ENCODE data around the gene FNDC3B.

The FNDC3B gene

GRCh38 chr3:172442606-172443005 lies 403.2 kb downstream of the FNDC3B start:
- H3K27ac Mint-ChIP-seq: no peak overlapping the region
- no peaks in the 10 kb centered on the region for H3K9me3 Mint-ChIP-seq
- H3K27me3 Mint-ChIP-seq: peaks cover 51% of the 10 kb centered on the region
- no peaks in the 10 kb centered on the region for H3K36me3 Mint-ChIP-seq
- H3K4me1 Mint-ChIP-seq: peaks cover 11% of the 10 kb centered on the region
- H3K4me3 Mint-ChIP-seq: no peak overlapping the region

- no peaks in the 10 kb centered on the region for H3K36me3 Mint-ChIP-seq
- no peak overlapping the region for H3K4me3 Mint-ChIP-seq
- H3K4me1 Mint-ChIP-seq: peaks cover 29% of the 10 kb centered on the region
- no peaks in the 10 kb centered on the region for H3K9me3 Mint-ChIP-seq
- H3K27me3 Mint-ChIP-seq: peaks cover 61% of the 10 kb centered on the region
- H3K27ac Mint-ChIP-seq: no peak overlapping the region
Measured at GRCh38 chr3:172444821-172445220, 405.4 kb downstream of the FNDC3B start.

- H3K4me1 Mint-ChIP-seq: peaks cover 29% of the 10 kb centered on the region
- peaks cover 60% of the 10 kb centered on the region for H3K27me3 Mint-ChIP-seq
- H3K4me3 Mint-ChIP-seq: no peak overlapping the region
- H3K9me3 Mint-ChIP-seq: no peaks in the 10 kb centered on the region
- H3K36me3 Mint-ChIP-seq: peaks cover 1% of the 10 kb centered on the region
- H3K27ac Mint-ChIP-seq: no peak overlapping the region
Measured at GRCh38 chr3:172446198-172446597, 406.8 kb downstream of the FNDC3B start.

DNA sequence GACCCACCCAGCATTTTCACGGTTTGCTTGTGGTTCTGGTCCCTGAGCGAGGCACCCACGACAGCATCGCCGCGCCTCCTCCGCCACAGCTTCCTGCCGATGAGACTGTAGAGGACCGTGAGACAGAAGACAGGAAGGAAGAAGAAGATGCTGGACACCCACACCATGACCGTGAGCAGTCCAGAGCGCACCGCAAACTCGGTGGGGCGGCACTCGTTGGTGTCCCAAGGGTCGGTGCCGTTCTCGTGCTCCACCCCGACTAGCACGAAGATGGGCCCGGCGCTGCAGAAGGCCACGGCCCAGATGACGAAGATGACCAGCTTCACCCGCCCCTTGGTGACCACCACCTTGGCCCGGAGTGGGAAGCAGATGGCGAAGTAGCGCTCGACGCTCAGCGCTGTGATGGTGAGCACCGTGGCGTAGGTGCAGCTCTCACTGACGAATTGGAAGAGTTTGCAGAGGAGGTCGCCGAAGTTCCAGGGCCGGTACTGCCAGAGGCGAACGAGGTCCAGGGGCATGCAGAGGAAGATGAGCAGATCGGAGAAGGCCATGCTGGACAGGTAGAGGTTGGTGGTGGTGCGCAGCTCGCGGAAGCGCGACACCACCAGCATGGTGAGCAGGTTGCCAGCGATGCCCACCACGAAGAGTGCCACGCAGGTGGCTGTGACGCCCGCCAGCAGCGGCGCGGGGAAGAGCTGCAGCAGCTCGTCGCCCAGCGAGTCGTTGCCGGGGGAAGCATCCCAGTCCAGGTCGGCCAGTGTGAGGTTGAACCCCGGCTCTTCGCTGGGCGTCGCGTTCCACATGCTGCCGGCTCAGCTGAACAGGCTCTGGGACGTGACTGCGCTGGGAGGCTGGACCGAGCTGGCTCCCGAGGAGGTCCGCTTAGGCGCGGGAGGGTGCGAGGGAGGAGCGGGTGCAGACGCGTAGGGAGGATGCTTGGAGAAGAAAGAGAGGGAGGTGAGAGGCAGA lies 408.5 kb downstream of the FNDC3B start, which contains the start of gene GHSR:
Gene GHSR (minus strand): TSS at position 846 of the 969 bp plus-strand sequence. CDS start 43 bp downstream, at position 803.
- no peaks in the 10 kb centered on the region for H3K9me3 Mint-ChIP-seq
- peaks cover 58% of the 10 kb centered on the region for H3K27me3 Mint-ChIP-seq
- H3K27ac Mint-ChIP-seq: peak within 1 kb of the TSS; percentile 2
- peak within 1 kb of the TSS; percentile 74 for H3K4me3 Mint-ChIP-seq
- peaks cover 1% of the 10 kb centered on the region for H3K36me3 Mint-ChIP-seq
- peaks cover 29% of the 10 kb centered on the region for H3K4me1 Mint-ChIP-seq

GRCh38 chr3:172448661-172449465 lies 409.5 kb downstream of the FNDC3B start:
- H3K4me1 Mint-ChIP-seq: peaks cover 29% of the 10 kb centered on the region
- peaks cover 61% of the 10 kb centered on the region for H3K27me3 Mint-ChIP-seq
- no peak overlapping the region for H3K27ac Mint-ChIP-seq
- peak overlapping the region; percentile 15 for H3K4me3 Mint-ChIP-seq
- peaks cover 1% of the 10 kb centered on the region for H3K36me3 Mint-ChIP-seq
- H3K9me3 Mint-ChIP-seq: no peaks in the 10 kb centered on the region

- Mint-ChIP-seq H3K36me3 (peaks cover 1% of the 10 kb centered on the region), H3K4me3 (peak overlapping the region; percentile 8), H3K27me3 (peaks cover 62% of the 10 kb centered on the region), H3K9me3 (no peaks in the 10 kb centered on the region), H3K27ac (no peak overlapping the region), H3K4me1 (peaks cover 29% of the 10 kb centered on the region)
Measured at GRCh38 chr3:172449466-172450149, 410.2 kb downstream of the FNDC3B start.
